DMS153 treated with DMSO at 0.1 percent for 48 hours (cell line): ENCODE results near the gene PEAK3.

Experiments
- DNase-seq: peaks from one replicate; lab custom pipeline; 2025; ENCODE audit not compliant: unreplicated experiment; lab: John Stamatoyannopoulos, UW

The PEAK3 gene

GRCh38 chr19:2315818-2316353 lies 33.9 kb upstream of the PEAK3 start:
- no peak for DNase-seq

- no peak for DNase-seq
Observed at GRCh38 chr19:2315121-2315817, 33.3 kb upstream of the PEAK3 start.

GRCh38 chr19:2312820-2313501 lies 31.0 kb upstream of the PEAK3 start:
- no peak for DNase-seq

- no peak for DNase-seq
Observed at GRCh38 chr19:2311093-2311492, 29.1 kb upstream of the PEAK3 start.

GRCh38 chr19:2309734-2310362 lies 27.9 kb upstream of the PEAK3 start:
- DNase-seq, result no peak

- no peak for DNase-seq
Observed at GRCh38 chr19:2308114-2308556, 26.2 kb upstream of the PEAK3 start, which contains the start of gene LINGO3. Gene LINGO3, minus strand, starts transcription at chr19:2308154. Its CDS starts 16,378 bp downstream, at chr19:2291776.

GRCh38 chr19:2307518-2308012 lies 25.6 kb upstream of the PEAK3 start:
- DNase-seq, result no peak

- DNase-seq, result no peak
Observed at GRCh38 chr19:2306971-2307370, 25.0 kb upstream of the PEAK3 start.

GRCh38 chr19:2306281-2306806 lies 24.4 kb upstream of the PEAK3 start:
- no peak for DNase-seq

GRCh38 chr19:2305452-2306280 lies 23.7 kb upstream of the PEAK3 start:
- DNase-seq, result no peak

GRCh38 chr19:2303211-2303798 lies 21.3 kb upstream of the PEAK3 start:
- DNase-seq, result no peak

- no peak for DNase-seq
Observed at GRCh38 chr19:2302319-2303210, 20.6 kb upstream of the PEAK3 start.

GRCh38 chr19:2300533-2300932 lies 18.6 kb upstream of the PEAK3 start:
- no peak for DNase-seq

GRCh38 chr19:2296141-2296540 lies 14.2 kb upstream of the PEAK3 start:
- DNase-seq, result no peak

GRCh38 chr19:2294687-2295335 lies 12.8 kb upstream of the PEAK3 start:
- no peak for DNase-seq

- DNase-seq, result no peak
Observed at GRCh38 chr19:2291185-2291751, 9.3 kb upstream of the PEAK3 start.

GRCh38 chr19:2290441-2291184 lies 8.6 kb upstream of the PEAK3 start:
- DNase-seq, result no peak
